GM19372 (cell line): ENCODE measurements around the gene FNDC5.

Source experiments
- ATAC-seq: cut with Tn5 transposase; IDR thresholded peaks from one replicate; pipeline ENCODE4 v1.9.1; 2021; ENCODE audit warnings: mild to moderate bottlenecking, low read depth, moderate library complexity; ENCODE audit not compliant: unreplicated experiment

FNDC5 gene

DNA sequence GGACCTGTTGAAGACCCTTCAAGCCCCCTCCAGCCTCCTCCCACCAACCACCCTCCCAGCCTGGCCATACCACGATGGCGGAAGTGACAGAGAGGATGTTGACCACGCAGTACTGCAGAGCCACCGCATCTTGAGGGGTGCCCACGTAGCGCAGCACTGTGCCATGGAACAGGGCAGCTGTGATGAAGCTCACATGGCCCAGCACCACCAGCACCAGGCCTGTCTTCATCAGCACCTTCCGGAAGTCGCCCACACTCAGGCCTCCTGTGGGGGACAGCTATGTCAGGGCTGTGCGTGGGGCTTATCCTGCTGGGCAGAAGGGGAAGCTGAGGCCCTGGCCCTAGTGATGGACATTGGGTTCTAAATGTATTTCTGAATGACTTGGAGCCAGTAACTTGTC lies 27.3 kb upstream of the FNDC5 start:
- ATAC-seq = no peak

DNA sequence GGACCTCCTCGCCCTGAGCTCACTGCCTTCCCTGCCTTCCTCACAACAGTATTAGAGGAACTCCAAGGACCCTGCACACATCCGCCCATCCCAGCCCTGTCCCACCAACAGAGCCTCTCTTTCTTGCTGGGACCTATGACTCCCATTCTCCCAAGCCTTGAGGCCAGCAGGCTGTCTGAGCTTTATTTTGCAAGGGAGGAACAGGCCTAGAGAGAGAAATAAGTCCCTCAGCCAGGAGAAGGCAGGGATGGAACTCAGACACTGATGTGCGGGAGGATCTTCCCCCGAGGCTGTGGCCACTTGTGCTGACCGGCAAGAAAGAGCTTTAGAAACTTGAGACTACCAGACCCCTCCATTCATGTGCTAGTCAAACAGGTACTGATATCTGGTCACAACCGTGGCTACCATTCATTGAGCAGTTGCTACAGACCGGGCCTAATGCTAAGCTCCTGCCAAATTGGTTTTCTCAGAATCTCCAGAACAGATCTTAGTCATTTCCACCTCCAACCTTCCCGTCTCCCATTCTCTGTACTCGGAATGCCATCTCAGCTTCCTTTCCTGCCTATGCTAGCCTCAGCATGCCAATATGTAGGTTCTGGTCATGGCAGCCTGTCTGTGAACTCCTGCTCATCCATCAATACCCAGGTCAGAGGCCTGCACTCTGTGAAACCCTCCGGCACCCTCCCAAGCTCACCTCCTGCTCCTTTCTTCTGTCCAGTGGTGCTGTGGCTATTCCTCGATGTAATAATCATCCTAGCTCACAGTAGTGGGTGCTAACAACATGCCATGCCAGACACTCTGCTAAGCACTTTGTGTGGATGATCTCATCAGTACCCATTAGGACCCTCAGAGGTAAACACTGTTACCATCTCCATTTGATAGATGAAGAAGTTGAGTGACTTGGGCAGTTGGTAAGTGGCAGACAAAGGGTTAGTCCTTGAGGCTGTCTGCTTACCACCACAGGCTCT lies 26.7 kb upstream of the FNDC5 start:
- ATAC-seq = no peak

DNA sequence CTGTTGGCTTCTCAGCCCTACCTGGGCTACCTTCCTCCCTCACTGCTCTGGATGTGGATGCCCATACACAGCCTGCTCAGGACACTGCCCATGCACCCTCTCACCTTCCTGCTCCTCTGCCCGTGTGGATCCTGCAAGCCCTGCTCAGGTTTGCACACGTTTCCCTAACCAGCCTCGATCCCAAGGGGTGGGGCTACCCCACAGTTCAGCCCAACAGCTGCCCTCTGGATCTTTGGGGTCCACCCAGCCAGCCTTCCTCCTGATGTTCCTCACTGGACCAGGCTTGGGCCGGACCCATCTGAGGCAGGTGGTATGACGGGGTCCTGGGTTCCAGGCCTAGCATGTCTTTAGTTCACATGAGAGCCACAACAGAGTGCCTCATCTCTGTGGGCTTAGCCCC lies 25.7 kb upstream of the FNDC5 start:
- no peak for ATAC-seq

DNA sequence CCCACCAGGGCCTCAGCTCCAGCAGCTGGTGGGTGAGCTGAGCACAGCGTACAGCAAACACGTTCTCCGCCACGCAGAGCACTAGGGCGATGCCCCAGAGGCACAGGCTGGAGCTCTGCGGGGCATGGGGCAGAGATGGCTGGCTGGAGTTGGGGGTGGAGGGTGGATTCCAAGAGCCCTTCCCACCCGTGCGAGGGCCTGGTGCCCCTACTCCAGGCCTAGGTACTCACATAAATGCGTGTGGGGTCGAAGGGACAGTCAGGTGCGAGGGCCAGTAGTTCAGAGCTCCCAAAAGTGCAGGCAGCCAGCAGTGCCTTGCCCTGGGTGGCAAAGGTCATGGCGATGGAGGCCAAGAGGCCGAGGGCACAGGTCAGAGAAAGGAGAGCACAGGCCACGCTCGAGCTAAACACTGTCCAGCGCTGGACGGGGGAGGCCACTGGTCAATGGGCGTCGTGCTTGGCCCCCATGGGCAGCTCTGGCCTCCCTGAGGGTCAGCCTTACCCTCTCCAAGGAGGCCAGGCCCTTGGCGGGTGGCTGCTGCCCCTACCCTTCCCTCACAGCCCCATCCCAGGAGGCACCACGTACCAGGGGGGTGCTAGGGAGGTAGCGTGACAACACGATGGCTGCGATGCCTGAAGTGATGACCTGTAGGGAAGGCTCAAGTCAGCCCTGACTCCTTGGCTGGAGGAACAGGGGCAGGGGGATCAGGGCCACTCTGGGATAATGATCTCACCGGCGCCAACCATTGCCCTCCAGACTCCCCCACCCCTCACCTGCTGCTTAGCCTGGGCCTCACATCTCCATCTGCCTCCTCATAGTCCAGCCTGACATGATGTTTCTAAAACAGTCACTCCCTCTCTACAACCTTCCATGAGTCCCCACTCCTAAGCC lies 24.9 kb upstream of the FNDC5 start:
- no peak for ATAC-seq

DNA sequence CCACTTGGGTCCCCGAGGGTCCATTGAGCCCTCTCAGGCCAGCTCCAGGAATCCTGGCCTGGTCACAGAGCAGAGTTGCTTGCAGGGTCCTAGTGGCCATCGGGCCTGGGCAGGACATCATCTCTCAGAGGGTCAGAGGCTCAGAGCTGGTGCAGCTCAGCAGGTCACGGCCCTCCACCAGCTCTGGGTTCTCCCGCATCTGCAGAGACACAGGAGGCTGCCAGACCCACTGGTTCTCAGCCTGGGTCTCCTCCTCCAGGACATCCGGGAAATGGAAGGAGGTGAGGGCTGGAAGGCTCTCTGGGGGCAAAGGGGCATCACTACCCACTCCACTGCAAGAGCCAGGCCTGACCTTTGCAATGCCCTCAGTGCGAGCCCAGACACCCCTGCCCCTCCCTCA lies 24.0 kb upstream of the FNDC5 start:
- ATAC-seq = no peak

DNA sequence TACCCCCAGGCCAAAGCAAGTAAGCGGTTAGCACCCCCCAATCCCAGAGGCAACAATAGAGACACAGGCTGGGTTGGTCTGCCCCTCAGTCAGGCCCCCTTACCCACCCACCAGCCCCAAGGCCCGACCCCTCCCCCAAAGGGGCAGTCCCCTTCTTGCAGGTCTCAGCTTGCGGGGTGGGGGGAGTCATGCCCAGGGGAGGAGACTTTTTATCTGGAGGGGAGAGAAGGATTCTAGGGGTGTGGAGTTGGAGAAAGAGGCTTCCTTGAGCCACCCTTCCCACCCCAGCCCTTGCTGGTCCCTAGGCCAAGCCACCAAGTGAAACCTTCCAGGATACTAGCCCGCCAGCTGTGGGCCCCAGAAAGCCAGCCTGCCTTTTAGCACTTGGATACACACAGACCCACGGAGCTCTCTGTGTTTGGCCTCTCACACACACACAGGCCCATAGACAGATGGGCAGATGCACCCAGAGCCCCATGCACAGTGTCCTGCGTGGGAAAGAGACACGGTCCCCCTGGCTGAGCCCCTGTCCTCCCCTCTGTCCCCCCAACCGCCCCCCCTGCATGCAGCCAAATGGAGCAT lies 23.4 kb upstream of the FNDC5 start:
- no peak for ATAC-seq

DNA sequence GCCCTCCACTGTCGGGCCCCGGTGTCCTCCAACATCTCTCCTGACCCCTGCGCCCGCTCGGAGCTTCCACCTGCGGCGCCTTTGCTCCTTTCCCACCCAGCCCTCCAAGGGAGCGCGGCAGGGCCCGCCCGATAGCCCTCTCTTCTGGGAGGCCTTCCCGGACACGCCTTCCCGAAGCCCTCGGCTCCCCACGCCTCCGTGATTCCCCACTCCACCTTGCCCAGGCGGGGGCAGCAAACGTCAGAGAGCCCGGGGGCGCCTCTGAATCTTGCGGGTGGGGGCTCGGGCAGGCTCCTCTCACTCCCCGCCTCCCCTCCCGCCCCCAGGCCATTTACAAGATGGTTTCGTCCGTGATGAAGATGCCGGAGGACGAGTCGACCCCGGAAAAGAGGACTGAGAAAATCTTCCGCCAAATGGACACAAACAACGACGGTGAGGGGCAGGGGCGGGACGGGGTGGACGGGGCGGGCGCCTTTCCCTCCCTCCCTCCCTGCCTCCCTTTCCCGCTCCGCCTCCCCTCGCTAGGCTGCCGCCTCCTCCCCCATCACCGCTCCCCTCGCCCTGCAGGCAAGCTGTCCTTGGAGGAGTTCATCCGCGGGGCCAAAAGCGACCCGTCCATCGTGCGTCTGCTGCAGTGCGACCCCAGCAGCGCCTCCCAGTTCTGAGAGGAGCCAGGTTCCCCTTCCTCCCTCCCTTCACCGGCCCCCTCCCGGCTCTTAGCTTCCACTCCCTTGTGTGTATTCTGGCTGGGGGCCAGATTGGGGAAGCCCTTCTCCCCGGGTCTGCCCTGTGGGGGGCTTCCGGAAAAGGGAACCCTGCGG lies 22.7 kb upstream of the FNDC5 start:
- ATAC-seq = no peak

DNA sequence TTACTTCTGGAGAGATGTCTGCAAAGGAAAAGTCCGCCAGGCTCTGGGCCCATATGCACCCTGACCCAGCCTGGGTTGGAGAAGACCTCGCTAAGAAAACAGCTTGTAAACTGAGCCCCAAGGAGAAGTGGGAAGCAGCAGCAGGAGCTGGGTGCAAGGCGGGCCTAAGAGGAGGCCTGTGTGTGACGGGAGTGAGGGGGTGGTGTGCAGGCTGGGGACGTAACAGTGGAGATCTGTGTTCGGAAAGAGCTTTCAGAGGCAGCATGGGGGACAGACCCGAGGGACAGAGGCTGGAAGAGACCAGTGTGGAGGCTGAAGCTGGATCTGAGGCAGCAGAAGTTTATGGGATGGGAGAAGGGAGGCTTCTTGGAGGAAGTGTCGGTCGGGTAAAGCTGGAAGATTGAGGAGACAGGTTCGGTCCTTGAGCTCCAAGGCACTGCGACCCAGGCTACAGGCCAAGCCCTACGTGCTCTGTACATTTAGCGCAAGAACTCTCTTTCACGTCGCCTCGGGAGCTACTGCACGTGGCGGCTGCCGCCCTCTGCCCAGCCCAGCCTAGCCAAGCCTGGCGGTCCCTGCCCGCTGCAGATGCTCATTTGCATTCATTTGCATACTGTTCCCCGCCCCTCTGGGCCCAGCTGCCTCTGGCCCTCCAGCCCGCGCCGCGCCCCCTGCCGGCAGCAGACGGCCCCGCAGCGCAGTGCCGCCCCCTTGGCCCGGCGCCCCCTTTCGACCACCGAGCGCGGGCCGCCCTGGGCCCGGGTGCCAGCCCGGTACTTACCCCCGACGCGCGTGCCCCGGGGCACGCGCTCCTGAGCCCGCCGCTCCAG lies 21.9 kb upstream of the FNDC5 start:
- ATAC-seq = no peak

DNA sequence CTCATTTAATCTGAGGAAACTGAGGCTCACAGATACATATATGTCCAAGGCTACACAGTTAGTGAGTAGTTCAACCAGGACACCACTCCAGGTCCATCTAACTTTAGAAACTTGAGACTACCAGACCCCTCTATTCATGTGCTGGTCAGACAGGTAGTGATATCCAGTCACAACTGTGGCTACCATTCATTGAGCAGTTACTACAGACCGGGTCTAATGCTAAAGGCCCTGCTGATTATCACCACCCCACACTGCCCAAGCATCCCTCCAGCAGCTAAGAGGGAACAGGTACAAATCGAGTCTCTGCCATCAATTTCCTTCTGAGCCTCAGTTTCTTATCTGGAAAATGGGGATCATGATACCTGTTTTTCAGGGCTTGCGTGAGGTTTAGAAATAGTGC lies 20.9 kb upstream of the FNDC5 start:
- ATAC-seq = no peak

DNA sequence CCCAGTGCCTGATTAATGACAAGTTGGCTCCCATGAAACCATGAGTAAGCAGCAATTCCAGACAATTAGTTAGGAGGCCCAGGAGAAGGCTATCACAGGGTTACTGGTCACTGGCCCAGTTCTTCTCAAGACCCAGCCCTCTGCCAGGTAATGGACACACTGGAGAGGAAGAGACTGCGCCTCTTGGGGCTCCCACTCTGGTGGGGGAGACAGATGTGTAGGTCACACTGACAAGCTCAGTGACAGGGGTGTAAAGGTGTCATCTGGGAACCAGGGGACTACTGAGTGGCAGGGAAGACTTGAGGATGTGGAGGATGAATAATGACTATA lies 20.5 kb upstream of the FNDC5 start:
- no peak for ATAC-seq

DNA sequence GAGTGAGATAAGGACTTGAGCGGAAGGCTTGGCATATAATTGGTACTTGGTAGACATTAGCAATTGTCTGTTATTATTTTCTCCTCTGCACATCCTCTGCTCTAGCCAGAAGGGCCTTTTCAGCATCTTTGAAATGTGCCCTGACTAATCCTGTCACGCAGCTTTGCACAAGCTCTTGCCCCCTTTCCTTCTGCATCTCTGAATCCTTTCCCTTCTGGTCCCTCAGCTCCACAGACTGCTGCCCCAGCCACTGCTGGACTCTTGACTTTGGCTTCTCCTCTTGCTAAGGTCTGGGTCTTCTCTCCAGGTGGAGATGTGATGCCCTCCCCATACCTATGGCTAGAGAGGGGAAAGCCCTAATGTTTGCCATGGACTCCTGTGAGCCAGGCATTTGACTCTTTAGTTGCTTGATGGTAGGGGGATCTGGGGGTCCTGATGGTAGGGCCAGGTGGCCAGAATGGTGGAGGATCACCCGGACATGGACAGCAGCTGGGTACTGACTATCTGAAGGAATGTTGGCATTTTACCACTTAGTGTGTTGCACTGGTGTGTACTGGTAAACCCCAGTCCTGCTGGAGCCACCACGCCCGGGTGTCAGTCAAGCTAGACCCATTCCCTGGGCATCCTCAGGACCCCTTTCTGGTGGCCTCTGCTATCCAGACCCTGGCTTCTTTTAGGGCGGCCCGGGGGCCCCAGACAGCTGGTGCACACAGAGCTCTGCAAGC lies 20.0 kb upstream of the FNDC5 start:
- ATAC-seq = no peak

DNA sequence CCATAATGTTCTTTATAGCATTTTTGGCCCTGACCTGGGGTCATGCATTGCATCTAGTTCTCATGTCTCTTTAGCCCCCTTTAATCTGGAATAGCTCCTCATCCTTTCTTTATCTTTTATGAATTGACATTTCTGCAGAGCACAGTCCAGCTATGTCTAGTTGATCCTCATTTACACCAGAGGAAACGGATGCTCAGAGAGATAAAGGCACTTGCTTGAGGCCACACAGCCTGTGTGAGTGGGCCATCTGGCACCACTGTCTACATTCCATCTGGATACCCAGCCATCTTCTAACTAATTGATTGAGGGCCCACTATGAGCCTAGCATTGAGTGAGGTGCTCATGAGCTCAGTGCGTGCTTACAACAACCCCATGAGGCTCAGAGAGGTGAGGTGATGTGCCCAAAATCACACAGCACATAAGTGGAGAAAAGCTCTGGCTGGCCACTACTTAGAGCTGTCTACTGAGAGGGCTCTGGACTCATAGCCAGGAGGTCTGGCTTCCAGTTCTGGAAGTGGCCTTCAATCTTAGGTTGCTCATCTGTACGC lies 19.1 kb upstream of the FNDC5 start:
- no peak for ATAC-seq

DNA sequence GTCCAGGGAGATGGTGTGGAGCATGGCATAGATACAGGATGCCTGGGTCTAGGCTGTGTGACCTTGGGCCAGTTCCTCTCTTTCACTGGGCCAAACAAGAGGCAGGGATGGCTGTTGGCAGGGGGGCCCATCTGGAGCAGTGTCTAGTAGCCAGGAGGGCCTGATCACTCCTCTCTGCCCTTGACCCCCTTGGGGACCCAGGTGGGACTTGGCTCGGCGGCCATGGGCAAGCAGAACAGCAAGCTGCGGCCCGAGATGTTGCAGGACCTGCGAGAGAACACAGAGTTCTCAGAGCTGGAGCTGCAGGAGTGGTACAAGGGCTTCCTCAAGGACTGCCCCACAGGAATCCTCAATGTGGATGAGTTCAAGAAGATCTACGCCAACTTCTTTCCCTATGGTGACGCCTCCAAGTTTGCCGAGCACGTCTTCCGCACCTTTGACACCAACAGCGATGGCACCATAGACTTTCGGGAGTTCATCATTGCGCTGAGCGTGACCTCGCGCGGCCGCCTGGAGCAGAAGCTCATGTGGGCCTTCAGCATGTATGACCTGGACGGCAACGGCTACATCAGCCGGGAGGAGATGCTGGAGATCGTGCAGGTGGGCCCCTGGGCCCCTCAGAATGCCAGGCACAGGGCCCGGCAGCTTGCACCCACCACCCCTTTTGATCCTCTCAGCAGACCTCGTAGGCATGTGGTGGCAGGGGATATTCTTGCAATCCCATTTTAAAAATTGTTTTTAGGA lies 18.1 kb upstream of the FNDC5 start:
- ATAC-seq = no peak

DNA sequence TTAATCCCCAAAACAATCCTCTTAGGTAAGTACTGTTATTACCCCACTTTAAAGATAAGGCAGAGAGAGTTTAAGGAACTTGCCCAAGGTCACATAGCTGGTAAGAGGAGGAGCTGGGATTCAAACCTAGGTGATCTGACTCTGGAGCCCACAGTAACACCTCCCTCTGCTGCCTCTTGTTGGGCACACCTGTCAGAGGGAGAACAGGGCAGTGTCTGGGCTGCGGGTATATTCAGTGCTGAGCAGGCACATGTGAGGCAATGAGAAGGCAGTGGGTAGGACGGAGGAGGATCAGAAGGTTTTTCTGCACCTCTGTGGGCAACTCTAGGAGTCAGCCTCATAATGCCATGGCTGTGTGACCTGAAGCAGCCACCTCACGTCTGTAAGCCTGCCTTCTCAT lies 17.4 kb upstream of the FNDC5 start:
- ATAC-seq = no peak

DNA sequence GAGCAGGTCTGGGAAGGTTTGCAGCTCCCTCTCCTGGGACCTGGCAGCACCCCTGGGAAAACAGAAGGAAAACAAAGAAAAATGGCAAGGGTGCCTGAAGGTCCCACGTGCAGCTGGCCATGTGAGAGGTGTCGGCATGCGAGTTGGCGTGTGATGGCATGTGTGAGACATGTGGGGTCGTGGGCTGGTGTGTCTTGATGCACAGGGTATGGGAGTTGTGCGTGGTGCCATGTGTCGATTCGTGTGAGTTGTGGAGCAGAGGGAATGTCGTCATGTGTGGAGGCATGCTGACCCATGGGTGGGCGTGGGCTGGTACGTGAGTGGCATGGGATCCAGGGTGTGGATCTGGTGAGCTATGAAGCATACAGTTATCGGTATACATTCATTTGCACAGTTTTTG lies 16.9 kb upstream of the FNDC5 start:
- ATAC-seq = no peak

DNA sequence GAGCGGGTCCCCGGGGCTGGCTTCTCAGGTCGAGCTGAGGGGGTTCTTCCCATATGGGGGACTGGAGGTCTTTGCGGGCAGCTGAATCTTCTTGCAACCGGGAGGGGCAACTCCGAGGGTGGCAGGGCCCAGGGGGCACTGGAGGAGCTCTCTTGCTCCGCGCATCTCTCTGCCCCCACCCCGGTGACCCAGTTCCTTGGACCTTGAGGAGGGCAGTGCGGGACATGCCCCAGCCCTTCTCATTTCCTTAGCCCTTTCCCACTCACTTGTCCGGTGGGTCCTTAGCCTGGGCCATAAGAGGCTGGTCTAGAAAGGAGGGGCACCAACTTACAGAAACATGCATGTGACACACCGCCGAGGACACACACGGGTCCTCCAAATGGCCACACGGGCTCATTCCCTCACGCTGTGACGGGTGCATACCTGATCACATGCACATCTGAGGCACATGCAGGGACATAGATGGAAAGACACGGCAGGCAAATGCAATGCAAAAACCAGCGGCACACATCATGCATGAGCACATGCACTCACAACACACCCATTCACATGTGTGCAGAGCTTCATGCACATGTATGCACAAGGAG lies 16.2 kb upstream of the FNDC5 start:
- no peak for ATAC-seq

DNA sequence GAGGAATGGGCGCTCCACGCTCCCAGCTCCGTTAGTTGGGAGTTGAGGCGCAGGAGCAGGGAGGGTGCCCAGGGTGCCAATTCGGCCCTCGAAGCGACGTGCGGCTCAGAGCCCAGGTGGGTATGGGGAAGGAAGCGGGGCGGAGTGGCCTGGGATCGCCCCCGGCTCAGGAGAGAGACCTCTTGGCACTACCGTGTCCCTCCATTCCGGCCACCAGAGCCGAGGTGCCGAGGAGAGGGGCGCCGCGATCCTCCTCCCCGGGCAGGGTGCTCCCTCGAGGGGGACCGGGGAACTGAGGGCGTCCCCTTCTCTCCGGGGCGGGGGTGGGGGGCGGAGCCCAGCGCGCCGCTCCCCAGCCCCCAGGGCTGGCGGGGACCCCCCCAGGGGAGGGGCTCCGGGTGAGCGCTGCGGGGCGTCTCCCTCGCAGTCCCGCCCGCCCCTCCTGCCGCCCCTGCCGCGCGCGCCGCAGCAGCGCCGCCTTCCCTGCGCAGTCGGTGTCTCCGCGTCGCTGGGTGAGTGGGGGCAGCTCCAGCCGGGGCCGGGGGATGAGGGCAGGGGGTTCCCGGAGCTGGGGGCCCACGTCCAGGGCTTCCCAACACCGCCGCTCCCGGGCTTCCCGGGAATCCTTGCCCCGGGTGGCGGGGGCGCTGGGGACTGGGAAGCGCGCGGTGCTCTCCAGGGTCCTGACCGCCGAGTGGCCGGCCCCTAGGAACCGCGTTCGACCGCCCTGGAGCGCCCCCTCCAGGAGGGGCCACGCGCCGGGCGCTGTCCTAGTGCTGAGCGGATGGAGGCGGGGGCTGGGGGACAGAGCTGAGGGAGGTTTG lies 15.5 kb upstream of the FNDC5 start, which contains the start of gene HPCA:
TSS of gene HPCA (plus strand) at position 488 of the 824 bp plus-strand sequence. CDS start 2,408 bp downstream, outside the sequence.
- ATAC-seq = no peak
